Measurements from ENCODE around the gene MVD. TPM values are rescaled to one million over a fixed set of nuclear protein-coding genes. Genes with fewer than 3 reads are reported as not detected.

The MVD gene
- total RNA-seq, 1 donor from 2014 or later: 59.0 TPM

DNA sequence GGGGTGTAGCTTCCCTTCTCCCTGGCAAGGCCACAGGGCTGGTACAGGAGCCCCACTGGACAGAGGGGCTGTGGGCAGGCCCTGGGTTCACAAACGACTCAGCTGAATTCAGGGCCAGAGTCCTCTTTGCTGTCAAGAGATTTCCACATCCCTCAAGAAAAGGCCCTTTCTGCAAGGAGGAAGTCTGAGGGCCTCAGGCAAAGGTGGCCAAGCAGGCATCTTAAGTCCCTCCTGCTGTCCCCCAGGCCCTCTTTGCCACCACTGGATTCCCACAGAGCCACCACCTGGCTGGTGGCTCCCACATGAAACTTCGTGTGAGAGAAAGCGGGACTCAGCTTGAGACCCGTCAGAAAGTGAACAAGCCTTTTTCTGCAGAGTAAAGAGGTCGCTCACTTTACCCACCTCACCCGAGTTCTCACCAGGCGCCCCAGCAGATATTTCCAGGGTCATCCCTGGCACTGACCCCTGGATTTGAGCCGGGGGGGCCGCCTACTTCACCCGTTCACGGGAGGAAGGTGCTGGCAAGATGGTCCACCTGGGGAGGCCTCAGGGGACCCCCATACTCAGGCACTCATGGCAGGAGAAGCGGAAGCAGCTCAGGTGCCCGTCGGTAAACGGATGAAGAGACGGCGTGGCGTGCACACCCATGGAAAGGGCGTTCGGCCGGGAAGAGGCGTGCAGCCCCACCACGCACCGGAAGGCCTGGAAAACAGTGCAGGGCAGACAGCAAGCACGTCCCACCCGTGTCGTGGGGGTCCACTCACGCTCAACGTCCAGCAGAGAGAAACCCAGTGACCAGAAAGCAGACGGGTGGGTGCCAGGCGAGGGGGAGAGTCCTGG, 39.7 kb upstream of the MVD start:
- Mint-ChIP-seq H3K27ac (no peak overlapping the region), H3K36me3 (no peaks in the 10 kb centered on the region), H3K9me3 (no peaks in the 10 kb centered on the region), H3K27me3 (no peaks in the 10 kb centered on the region), H3K4me3 (peak overlapping the region; percentile 4), H3K4me1 (ENCODE audit: unreplicated experiment) (peaks cover 15% of the 10 kb centered on the region)
- DNase-seq (ENCODE audit: extremely low spot score, unreplicated experiment): no peak
- TF ChIP-seq, protein P1, sequence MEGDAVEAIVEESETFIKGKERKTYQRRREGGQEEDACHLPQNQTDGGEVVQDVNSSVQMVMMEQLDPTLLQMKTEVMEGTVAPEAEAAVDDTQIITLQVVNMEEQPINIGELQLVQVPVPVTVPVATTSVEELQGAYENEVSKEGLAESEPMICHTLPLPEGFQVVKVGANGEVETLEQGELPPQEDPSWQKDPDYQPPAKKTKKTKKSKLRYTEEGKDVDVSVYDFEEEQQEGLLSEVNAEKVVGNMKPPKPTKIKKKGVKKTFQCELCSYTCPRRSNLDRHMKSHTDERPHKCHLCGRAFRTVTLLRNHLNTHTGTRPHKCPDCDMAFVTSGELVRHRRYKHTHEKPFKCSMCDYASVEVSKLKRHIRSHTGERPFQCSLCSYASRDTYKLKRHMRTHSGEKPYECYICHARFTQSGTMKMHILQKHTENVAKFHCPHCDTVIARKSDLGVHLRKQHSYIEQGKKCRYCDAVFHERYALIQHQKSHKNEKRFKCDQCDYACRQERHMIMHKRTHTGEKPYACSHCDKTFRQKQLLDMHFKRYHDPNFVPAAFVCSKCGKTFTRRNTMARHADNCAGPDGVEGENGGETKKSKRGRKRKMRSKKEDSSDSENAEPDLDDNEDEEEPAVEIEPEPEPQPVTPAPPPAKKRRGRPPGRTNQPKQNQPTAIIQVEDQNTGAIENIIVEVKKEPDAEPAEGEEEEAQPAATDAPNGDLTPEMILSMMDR (conservative IDR thresholded peaks at IDR 0.05): no peak

DNA sequence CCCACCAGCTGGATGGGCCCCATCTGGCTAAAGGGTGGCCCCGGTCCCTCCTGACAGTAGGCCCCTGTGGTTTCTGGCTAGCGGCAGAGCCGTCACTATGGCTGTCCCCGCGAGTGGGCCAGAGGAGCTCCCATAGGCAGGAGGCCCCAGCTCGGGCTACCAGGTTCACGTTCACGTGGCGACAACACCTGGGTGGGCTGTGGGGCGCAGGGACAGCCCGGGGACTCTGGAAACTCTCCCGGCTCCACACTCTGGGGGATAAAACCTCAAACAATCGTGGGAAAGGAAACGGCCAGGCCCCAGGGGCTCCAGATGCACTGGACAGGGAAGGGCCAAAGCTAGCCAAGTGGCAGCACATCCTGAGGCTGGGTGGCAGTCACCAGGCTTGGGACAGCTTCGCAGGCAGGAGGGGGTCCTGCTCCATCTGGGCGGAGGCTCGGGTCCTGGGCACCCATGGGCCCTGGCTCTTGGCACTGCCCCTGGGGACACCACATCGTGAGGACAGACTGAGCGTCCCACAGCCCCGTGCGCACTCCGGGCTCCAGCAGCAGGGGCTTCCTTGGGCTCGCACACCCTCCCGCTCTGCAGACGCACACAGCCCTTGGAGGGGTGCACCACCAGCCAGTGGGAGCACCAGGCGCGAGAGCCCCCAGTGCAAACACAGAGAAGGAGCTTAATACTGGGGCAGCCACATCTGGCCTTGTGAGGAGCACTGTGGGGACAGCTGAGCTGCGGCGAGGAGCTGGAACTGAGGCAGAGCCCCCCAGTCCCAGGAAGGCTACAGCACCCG, 38.9 kb upstream of the MVD start:
- Mint-ChIP-seq H3K36me3 (no peaks in the 10 kb centered on the region), H3K27ac (no peak overlapping the region)

DNA sequence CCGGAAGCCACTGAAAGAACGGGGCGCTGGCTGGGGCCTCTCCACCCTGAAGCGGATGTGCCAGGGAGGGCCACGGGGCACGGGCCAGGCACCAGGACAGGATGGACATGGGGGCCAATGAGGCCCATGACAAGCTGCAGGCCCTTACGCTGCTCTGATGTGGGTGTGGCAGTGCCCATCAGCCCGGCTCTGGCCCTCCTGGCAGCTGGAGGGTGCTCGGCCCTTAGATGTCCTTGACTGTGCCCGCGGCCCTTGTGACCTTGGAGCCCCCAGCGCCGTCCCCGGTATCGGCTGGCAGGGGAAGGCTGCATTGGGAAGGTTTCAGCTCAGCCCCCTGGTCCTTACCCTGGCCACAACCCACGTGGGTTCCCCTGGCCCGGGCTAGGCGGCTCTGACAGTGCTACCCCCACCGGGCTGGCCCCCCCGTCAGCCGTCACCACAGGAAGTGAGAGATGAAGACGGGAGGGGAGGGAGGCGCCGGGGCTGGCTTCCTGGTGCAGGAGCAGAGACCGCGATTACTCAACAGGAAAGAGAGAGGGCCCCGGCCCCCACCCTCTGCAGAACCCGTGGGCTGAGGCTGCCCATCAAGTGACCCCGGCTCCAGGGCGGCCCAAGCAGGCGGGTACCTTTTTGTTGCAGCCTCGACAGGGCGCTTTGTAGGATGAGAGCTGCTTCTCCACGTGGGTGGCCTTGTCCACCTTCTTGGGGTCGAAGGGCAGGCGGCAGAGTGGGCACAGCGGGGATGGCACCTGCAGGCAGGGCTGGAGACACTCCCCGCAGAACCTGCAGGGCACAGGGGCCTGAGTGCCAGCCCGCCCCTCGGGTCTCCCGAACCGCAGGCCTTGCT, 38.0 kb upstream of the MVD start:
- Mint-ChIP-seq H3K36me3 (no peaks in the 10 kb centered on the region), H3K4me3 (no peak overlapping the region), H3K27ac (no peak overlapping the region), H3K4me1 (ENCODE audit: unreplicated experiment) (peaks cover 8% of the 10 kb centered on the region), H3K27me3 (no peaks in the 10 kb centered on the region), H3K9me3 (no peaks in the 10 kb centered on the region)
- TF ChIP-seq, protein P1 (conservative IDR thresholded peaks at IDR 0.05): no peak
- no peak for DNase-seq (ENCODE audit: extremely low spot score, unreplicated experiment)

More for the DNA sequence above, 38.9 kb upstream of the MVD start:
- TF ChIP-seq, protein P1 (conservative IDR thresholded peaks at IDR 0.05): no peak
- no peaks in the 10 kb centered on the region for H3K27me3 Mint-ChIP-seq
- H3K4me1 Mint-ChIP-seq (ENCODE audit: unreplicated experiment): peaks cover 8% of the 10 kb centered on the region
- no peak overlapping the region for H3K4me3 Mint-ChIP-seq
- no peak for DNase-seq (ENCODE audit: extremely low spot score, unreplicated experiment)
- no peaks in the 10 kb centered on the region for H3K9me3 Mint-ChIP-seq

DNA sequence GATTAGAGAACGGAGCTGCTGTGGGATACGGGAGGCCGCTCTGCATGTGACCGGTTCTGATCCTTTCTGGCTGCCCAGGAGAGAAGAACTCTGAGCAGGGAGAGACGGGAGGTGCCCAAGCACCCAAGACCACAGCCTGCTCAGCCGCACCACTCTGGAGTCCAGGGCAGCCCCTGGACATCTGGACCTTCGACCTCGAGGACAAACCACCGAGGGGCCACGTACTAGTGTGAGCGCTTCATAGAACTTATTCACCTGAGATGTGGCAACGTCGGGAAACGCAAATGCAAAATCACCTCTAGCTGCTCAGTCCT, 37.4 kb upstream of the MVD start:
- H3K4me1 Mint-ChIP-seq (ENCODE audit: unreplicated experiment): peaks cover 7% of the 10 kb centered on the region
- H3K27me3 Mint-ChIP-seq: no peaks in the 10 kb centered on the region
- TF ChIP-seq, protein P1 (conservative IDR thresholded peaks at IDR 0.05): no peak
- H3K9me3 Mint-ChIP-seq: no peaks in the 10 kb centered on the region
- no peak for DNase-seq (ENCODE audit: extremely low spot score, unreplicated experiment)
- H3K36me3 Mint-ChIP-seq: no peaks in the 10 kb centered on the region
- H3K4me3 Mint-ChIP-seq: no peak overlapping the region
- no peak overlapping the region for H3K27ac Mint-ChIP-seq

DNA sequence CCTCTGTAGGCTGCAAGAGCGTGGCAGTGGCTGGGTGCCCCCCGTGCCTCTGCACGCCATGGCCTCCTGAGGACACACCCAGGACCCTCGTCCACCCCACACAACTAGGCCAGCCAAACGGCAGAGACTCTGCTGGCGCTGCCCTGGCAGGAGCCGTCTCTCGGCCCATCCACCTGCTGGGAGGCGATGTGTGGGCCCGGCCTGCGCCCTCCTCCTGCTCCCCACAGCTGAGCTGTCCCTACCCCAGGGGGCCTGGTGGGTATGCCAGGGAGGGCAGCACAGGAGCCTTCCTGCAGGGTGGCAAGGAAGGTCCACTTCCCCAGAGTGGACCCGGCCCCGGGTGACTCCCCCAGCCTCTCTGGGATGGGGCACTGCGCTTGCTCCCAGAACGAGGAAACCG, 36.3 kb upstream of the MVD start:
- H3K27ac Mint-ChIP-seq: no peak overlapping the region
- H3K9me3 Mint-ChIP-seq: no peaks in the 10 kb centered on the region
- H3K36me3 Mint-ChIP-seq: no peaks in the 10 kb centered on the region
- peaks cover 4% of the 10 kb centered on the region for H3K4me1 Mint-ChIP-seq (ENCODE audit: unreplicated experiment)
- no peaks in the 10 kb centered on the region for H3K27me3 Mint-ChIP-seq
- H3K4me3 Mint-ChIP-seq: no peak overlapping the region
- TF ChIP-seq, protein P1 (conservative IDR thresholded peaks at IDR 0.05): no peak
- no peak for DNase-seq (ENCODE audit: extremely low spot score, unreplicated experiment)
